Stomach (tissue), 4 donors: ENCODE data around the gene RREB1.

ENCODE experiments used
- EP300 ChIP-seq: sonication (generic); formaldehyde crosslinking; IDR thresholded peaks from one replicate; pipeline ENCODE4 v1.6.1; 2017; ENCODE audit warnings: antibody characterized with exemption
- POLR2A ChIP-seq, 4 donors: fragments of 450-650 bp; IDR thresholded peaks; one replicate each; pipeline ENCODE4 v1.6.1; 2016; ENCODE audit warnings: antibody characterized with exemption in 4 of 4, control low read depth in 2 of 4, mild to moderate bottlenecking in 1 of 4, moderate library complexity in 1 of 4
- TF ChIP-seq, protein P1 (sequence below), 7 experiments: fragments of 450-650 bp in 4 of 7; fragments of 200-600 bp in 3 of 7; sonication (generic) in 3 of 7; IDR thresholded peaks; one replicate each; pipeline ENCODE4 v1.5.1; 2016 to 2019; ENCODE audit warnings: antibody characterized with exemption in 7 of 7, control low read depth in 2 of 7, mild to moderate bottlenecking in 1 of 7

DNA sequence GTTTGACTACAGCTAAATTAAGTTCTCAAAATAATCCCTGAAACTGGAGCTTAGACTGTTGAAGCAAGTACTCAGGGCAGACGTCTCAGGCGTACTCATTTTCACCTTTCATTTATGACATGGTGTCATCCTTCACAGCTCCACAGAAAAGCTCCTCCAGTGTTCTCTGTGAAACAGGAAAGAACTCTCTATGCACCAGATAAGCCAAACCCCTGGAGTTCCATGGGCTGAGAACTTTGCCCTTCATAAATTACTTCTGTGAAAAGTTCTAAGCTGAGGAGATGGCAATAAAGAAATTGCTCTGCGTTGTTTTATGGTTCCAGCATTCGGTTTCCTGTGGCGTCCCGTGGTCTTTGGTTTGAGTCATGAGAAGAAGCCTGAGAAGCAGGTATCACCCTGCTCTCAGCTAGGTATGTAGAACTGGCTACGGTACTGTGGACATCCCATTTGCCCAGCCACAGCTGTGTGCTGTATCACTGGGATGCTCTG lies 20.2 kb upstream of the RREB1 start:
- TF ChIP-seq POLR2A (IDR thresholded peaks at IDR 0.05) (no peak), EP300 (no peak)
- TF ChIP-seq, protein P1, sequence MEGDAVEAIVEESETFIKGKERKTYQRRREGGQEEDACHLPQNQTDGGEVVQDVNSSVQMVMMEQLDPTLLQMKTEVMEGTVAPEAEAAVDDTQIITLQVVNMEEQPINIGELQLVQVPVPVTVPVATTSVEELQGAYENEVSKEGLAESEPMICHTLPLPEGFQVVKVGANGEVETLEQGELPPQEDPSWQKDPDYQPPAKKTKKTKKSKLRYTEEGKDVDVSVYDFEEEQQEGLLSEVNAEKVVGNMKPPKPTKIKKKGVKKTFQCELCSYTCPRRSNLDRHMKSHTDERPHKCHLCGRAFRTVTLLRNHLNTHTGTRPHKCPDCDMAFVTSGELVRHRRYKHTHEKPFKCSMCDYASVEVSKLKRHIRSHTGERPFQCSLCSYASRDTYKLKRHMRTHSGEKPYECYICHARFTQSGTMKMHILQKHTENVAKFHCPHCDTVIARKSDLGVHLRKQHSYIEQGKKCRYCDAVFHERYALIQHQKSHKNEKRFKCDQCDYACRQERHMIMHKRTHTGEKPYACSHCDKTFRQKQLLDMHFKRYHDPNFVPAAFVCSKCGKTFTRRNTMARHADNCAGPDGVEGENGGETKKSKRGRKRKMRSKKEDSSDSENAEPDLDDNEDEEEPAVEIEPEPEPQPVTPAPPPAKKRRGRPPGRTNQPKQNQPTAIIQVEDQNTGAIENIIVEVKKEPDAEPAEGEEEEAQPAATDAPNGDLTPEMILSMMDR (IDR thresholded peaks at IDR 0.05), result no peak
